IPS-NIHi7 (cell line): ENCODE measurements around the gene JAM2.
A peak's percentile ranks its signal among the peaks of the same experiment; 100 is the strongest.
"Not testable (repeated sequence)": the region's sequence is repeated elsewhere in the genome, so short reads cannot be mapped to it uniquely, and the experiment has no call there.

Experiments used
- DNase-seq: peaks from one replicate; pipeline ENCODE4 v3.0.0; 2012; ENCODE audit warnings: mixed read lengths; ENCODE audit errors: extremely low spot score

The JAM2 gene

GRCh38 chr21:25714066-25714465 lies 75.0 kb downstream of the JAM2 start:
- DNase-seq: not testable (repeated sequence)

GRCh38 chr21:25717491-25718147 lies 78.6 kb downstream of the JAM2 start:
- no peak for DNase-seq

- no peak for DNase-seq
Observed at GRCh38 chr21:25721987-25722386, 82.9 kb downstream of the JAM2 start.

GRCh38 chr21:25722631-25723030 lies 83.6 kb downstream of the JAM2 start:
- DNase-seq: no peak

- DNase-seq: no peak
Observed at GRCh38 chr21:25732091-25732760, 93.2 kb downstream of the JAM2 start.

GRCh38 chr21:25733859-25734653 lies 95.0 kb downstream of the JAM2 start:
- DNase-seq: no peak

GRCh38 chr21:25734654-25734903 lies 95.5 kb downstream of the JAM2 start:
- DNase-seq: no peak

- peak; percentile 91 for DNase-seq
Observed at GRCh38 chr21:25734904-25735645, 96.0 kb downstream of the JAM2 start, which contains the start of the genes ATP5PF and GABPA. TSS of gene ATP5PF (minus strand) at chr21:25734904. CDS start at chr21:25729794, 5,110 bp downstream. TSS of gene GABPA (plus strand) at chr21:25734972. CDS start at chr21:25741599, 6,627 bp downstream.

GRCh38 chr21:25735646-25736597 lies 96.9 kb downstream of the JAM2 start:
- DNase-seq: peak; percentile 71

GRCh38 chr21:25737421-25737820 lies 98.4 kb downstream of the JAM2 start:
- no peak for DNase-seq

GRCh38 chr21:25742900-25743299 lies 103.8 kb downstream of the JAM2 start:
- DNase-seq: no peak

- no peak for DNase-seq
Observed at GRCh38 chr21:25744854-25745253, 105.8 kb downstream of the JAM2 start.

- no peak for DNase-seq
Observed at GRCh38 chr21:25750085-25750484, 111.0 kb downstream of the JAM2 start.

GRCh38 chr21:25752416-25752815 lies 113.4 kb downstream of the JAM2 start:
- DNase-seq: no peak

GRCh38 chr21:25756190-25756932 lies 117.3 kb downstream of the JAM2 start:
- DNase-seq: no peak

- no peak for DNase-seq
Observed at GRCh38 chr21:25757531-25757930, 118.5 kb downstream of the JAM2 start.

- no peak for DNase-seq
Observed at GRCh38 chr21:25759573-25759972, 120.5 kb downstream of the JAM2 start.

- no peak for DNase-seq
Observed at GRCh38 chr21:25760061-25760460, 121.0 kb downstream of the JAM2 start.

- no peak for DNase-seq
Observed at GRCh38 chr21:25760677-25761076, 121.6 kb downstream of the JAM2 start.

- no peak for DNase-seq
Observed at GRCh38 chr21:25764065-25764464, 125.0 kb downstream of the JAM2 start.
